Middle frontal gyrus (tissue), 1 donor: Measurements from ENCODE around the gene GAS2L2.
"Not testable (repeated sequence)": the region's sequence is repeated elsewhere in the genome, so short reads cannot be mapped to it uniquely, and the experiment has no call there.

Experiments used
- DNase-seq: peaks from one replicate; pipeline ENCODE4 v3.0.0-alpha.2; 2015; ENCODE audit warnings: low spot score; ENCODE audit errors: extremely low spot score

Gene GAS2L2

GRCh38 chr17:35729405-35729833 is 23.6 kb downstream of the GAS2L2 start:
- DNase-seq = no peak

- no peak for DNase-seq
Measured at GRCh38 chr17:35728551-35728950, 24.5 kb downstream of the GAS2L2 start.

DNA sequence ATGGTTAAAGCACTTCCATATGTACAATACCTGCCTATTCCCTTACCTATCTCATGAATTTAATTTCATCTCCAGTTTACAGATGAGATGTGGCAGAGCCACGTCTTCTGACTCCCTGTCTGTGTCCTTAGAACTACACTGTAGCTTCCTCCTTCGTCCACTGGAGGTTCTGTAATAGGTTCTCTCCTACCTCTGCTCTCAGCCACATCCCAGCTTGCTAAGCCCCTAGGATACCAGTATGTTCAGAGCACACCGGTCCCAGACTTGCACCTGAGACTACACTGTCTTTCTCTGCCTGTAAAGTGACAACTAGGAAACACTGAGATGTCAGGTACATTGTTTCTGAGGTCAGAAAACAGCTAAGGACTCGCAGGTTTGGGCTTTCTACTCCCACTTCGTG is 25.4 kb downstream of the GAS2L2 start:
- no peak for DNase-seq

- DNase-seq = no peak
Measured at GRCh38 chr17:35726953-35727460, 26.0 kb downstream of the GAS2L2 start.

DNA sequence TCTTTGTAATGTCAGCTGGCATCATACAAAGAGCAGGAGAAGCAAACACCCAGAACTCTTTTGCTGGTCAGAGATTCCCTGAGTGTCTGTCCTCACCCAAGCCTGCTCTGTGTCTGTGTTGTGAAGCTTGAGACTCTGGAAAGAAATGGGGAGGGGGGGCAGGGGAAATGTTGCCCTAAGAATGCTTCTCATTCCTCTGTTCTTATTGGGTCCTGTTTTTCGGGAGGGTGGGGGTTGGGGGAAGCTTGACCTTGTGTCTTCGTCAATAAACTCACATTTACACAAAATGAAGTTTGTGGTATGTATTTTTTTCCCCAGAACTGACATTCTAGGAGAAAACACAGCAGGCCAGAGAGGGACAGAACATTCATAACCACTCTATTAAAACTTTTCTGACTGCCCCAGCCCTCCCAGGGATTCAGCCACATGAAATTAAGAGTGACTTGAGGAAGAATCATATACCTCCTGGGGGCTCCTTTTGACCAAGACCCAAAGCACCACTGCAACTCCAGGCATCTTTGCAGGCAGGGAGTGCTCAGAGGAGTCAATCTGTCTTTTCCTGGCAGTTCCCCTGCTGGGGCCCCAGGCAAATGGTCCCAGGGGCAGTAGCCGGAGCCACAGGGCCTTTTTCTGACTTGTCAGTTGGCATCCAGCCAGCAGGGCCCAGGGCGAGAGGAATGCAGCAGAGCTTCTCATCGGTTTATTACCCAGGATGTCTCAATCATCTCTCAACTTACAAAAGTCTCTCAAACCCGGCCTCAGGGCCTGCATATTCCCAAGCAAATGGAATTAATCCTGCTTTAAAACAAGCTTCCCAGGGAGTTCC is 26.7 kb downstream of the GAS2L2 start:
- DNase-seq = no peak

DNA sequence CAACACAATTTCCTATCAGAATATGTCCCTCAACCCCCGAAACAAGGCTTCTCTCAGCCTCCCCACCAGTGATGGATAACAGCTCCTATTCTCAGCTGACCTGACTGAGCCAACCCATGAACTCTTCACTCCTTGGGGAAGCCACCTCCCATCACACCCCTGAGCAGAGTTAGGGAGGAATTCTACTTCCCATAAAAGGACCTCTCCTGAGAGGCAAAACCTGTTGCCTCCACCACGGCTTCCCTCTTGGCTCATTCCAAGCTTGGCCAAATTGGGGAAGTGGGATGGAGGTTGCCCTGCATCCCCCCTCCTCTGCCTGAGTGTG is 27.3 kb downstream of the GAS2L2 start:
- DNase-seq = no peak

- no peak for DNase-seq
Measured at GRCh38 chr17:35725058-35725457, 28.0 kb downstream of the GAS2L2 start.

- no peak for DNase-seq
Measured at GRCh38 chr17:35723735-35724134, 29.3 kb downstream of the GAS2L2 start.

DNA sequence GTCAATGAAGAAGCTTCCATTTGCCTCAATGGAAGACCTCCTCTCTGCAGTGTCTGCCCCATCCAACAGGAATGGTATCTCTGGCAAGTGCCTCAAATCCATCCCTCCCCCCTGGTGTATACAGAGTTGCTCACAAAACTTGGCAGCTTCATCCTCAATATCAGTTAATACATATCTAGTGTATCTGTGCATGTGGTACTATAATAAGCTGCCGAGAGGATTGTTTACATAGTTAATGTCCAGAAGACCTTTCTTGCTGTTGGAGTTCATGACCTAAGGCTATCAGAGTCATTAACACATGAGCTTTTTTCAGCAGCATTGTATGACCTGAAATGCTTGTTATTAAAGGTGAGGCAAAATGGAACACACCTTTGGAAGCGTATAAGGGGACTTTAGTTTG is 35.6 kb downstream of the GAS2L2 start:
- no peak for DNase-seq

- no peak for DNase-seq
Measured at GRCh38 chr17:35716897-35717465, 36.1 kb downstream of the GAS2L2 start.

GRCh38 chr17:35716173-35716572 is 36.9 kb downstream of the GAS2L2 start:
- DNase-seq = no peak

- DNase-seq = no peak
Measured at GRCh38 chr17:35715416-35715815, 37.6 kb downstream of the GAS2L2 start.

DNA sequence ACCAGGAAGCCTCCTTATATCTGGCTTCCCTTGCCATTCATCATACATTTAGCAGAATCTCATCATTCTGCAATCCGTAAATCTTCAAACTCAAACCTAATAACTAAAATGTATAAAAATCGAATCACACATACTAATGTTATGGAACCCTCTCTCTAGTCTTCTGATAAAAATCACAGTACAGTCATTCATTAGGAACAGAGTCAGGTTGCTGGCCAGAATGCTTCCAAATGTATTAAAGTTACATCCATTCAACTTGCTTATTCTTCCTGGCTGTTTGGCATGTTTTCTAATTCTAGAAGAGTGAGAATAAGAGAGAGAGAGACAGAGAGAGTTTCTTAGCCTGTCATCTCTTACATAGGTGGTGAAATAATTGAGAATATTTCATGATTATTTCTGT is 38.1 kb downstream of the GAS2L2 start:
- DNase-seq = no peak

- DNase-seq = no peak
Measured at GRCh38 chr17:35713069-35713728, 39.8 kb downstream of the GAS2L2 start.

- DNase-seq = no peak
Measured at GRCh38 chr17:35710950-35711349, 42.1 kb downstream of the GAS2L2 start.

GRCh38 chr17:35709874-35710273 is 43.2 kb downstream of the GAS2L2 start:
- no peak for DNase-seq

DNA sequence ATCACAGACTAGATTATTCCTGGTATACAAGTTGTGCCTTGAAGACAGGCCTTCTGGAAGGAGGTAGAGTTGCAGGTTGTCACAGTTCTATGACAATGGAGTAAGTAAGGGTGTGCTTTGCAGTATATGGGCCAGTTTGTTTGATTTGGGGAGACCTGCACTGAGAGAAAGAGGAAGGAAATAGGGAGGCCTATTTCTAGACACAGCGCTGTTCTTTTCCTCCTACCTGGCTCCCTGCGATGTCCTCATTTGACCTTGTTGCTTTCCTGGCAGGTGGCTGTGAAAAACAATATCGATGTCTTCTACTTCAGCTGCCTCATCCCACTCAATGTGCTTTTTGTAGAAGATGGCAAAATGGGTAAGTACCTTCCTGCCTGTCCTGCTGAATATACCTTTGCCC is 44.1 kb downstream of the GAS2L2 start:
- no peak for DNase-seq

DNA sequence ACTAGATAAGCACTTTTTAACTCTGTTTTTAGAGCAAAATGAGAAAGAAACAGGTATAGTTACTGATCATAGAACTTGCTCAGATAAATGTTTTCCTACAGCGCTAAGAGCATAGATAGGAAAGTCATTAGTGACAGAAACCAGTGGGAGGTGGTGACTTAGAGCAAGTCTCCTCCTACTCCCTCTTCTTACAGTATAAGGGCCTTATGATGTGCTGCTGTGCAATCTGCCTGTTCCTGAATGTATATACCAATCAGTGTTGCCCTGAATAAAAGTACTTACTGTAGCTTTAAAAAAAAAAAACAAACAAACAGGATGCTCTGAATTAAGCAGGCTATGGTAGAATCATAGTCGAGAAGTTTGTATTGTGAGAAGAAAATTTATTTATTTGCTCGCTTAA is 44.9 kb downstream of the GAS2L2 start:
- no peak for DNase-seq

DNA sequence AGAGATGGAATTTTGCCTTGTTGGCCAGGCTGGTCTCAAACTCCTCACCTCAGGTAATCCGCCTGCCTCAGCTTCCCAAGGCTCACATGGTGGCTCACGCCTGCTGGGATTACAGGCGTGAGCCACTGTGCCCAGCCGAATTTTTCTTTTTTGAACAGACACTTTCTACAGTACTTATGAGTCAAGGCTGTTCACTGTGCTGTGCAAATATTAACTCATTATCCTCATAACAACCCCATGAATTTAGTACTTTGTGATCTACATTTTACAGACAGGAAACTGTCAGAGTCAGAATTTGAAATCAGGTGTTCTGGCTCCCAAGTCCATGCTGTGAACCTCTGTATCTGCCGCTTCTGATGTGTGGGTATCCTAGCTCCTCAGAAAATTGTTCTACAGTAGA is 47.3 kb downstream of the GAS2L2 start:
- no peak for DNase-seq

GRCh38 chr17:35705230-35705629 is 47.8 kb downstream of the GAS2L2 start:
- no peak for DNase-seq

- not testable (repeated sequence) for DNase-seq
Measured at GRCh38 chr17:35703308-35703707, 49.7 kb downstream of the GAS2L2 start.

GRCh38 chr17:35701491-35701890 is 51.5 kb downstream of the GAS2L2 start:
- no peak for DNase-seq
